ENCODE results near the gene DALRD3. TPM values are rescaled to one million over a fixed set of nuclear protein-coding genes. Genes with fewer than 3 reads are reported as not detected.

DALRD3 gene
- total and polyA plus RNA-seq, 2 of the 8 experiments (the other 6 are each of a cell fraction or from before 2014, with no cell fraction given), result 30.4 to 86.5 TPM

DNA sequence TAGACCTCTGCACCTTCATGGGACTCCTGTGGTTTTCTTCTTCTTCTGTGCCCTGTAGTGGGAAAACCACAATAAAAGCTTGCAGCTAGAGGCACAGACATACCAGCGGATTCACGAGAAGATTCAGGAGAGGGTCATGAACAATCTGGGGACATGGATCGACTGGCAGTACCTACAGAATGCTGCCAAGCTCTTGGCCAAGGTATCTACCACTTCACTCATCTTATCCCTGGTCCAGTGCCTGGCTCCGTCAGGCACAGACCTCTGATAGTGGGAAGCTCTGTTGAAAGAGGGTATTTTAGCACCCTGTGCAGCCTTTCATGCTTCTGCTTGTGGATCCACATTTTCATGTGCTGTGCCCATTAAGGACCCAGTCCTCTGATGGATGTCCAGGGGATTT is 38.1 kb downstream of the DALRD3 start:
- WGBS, 2 experiments (ENCODE audit: extremely low coverage in 1 of 2, insufficient coverage in 1 of 2, insufficient read length in 1 of 2, insufficient replicate concordance in 2 of 2, low coverage in 1 of 2, low lambda C conversion rate in 2 of 2, missing lambda C conversion rate in 1 of 2), result 88% methylated on average over 4 of the region's 4 CpGs; no CpG with 5 or more reads in 1 of the 2 experiments
- no peaks in the 10 kb centered on the region for H3K79me2 ChIP-seq (ENCODE audit: control insufficient read depth in 1 of 2, insufficient read depth in 2 of 2, low read length in 2 of 2)
- H4K91ac ChIP-seq (replicated peaks; ENCODE audit: insufficient read length, low read length), result no peak overlapping the region
- POLR2A ChIA-PET (ENCODE audit: partially characterized antibody), result interaction anchor here (0.9 to 3.4 kb wide), 5 partner anchors 9 to 377 kb away, joined by 3 to 13 read pairs (median 3); partner anchors contain the start of genes P4HTM and WDR6
- no peak for FAIRE-seq
- H3K23me2 ChIP-seq (ENCODE audit: low read depth, low read length), result no peaks in the 10 kb centered on the region
- no peak overlapping the region for H4K8ac ChIP-seq (ENCODE audit: extremely low read depth, insufficient read depth, low read length)
- 0 out of 2 replicates have a peak, but pooled peaks cover 2% of the 10 kb centered on the region for H3K79me1 ChIP-seq (ENCODE audit: low read depth, low read length)
- no peak overlapping the region for H4K5ac ChIP-seq (ENCODE audit: insufficient read length, low read depth, low read length)
- CTCF ChIA-PET (ENCODE audit: partially characterized antibody), result interaction anchor here (0.6 to 3.7 kb wide), 4 partner anchors 8 to 42 kb away, joined by 3 to 22 read pairs (median 3); partner anchors contain the start of gene NDUFAF3
- no peak overlapping the region for H2AFZ ChIP-seq (ENCODE audit: low read length)
- no peak overlapping the region for H2AK5ac ChIP-seq (ENCODE audit: low read depth, low read length)
- no peak overlapping the region for H3K4ac ChIP-seq (replicated peaks; ENCODE audit: insufficient read length, low read depth, low read length)
- H3K18ac ChIP-seq (ENCODE audit: extremely low read depth, low read length), result no peak overlapping the region
- no peak overlapping the region for H2BK20ac ChIP-seq (ENCODE audit: low read length)
- no peak overlapping the region for H2BK15ac ChIP-seq (ENCODE audit: low read length)
- no peaks in the 10 kb centered on the region for H3K27me3 ChIP-seq (replicated peaks in 1 of 4; ENCODE audit: control insufficient read depth in 3 of 4, extremely low read depth in 1 of 4, insufficient read depth in 3 of 4, low read length in 3 of 4)
- H3K9ac ChIP-seq (replicated peaks in 1 of 4; ENCODE audit: extremely low read depth in 1 of 4, low read depth in 3 of 4, low read length in 3 of 4), result no peak overlapping the region
- no peak overlapping the region for H3K4me2 ChIP-seq (ENCODE audit: insufficient read depth in 1 of 2, low read depth in 2 of 2, low read length in 2 of 2)
- no peak overlapping the region for H2BK120ac ChIP-seq (replicated peaks; ENCODE audit: low read depth, low read length)
- no peaks in the 10 kb centered on the region for H3K4me1 ChIP-seq (replicated peaks in 1 of 4; ENCODE audit: control insufficient read depth in 3 of 4, insufficient read depth in 4 of 4, low read length in 3 of 4)
- DNase-seq (ENCODE audit: low read depth in 1 of 2, low spot score in 2 of 2), result no peak
- TF ChIP-seq PHF8 (conservative IDR thresholded peaks at IDR 0.05; ENCODE audit: low read depth, low read length) (no peak), HDAC2 (IDR thresholded peaks at IDR 0.05; ENCODE audit: borderline replicate concordance in 1 of 2, low read depth in 2 of 2, low read length in 2 of 2) (no peak), EP300 (IDR thresholded peaks at IDR 0.05; ENCODE audit: borderline replicate concordance in 1 of 2, low read depth in 2 of 2, low read length in 2 of 2) (no peak), SRF (IDR thresholded peaks at IDR 0.05; ENCODE audit: low read depth, low read length) (no peak), JUND (IDR thresholded peaks at IDR 0.05; ENCODE audit: low read length) (no peak), TEAD4 (IDR thresholded peaks at IDR 0.05; ENCODE audit: low read depth, low read length) (no peak)
- H3K56ac ChIP-seq (replicated peaks; ENCODE audit: insufficient read length, low read depth, low read length), result no peak overlapping the region
- no peak overlapping the region for H2BK5ac ChIP-seq (ENCODE audit: low read depth, low read length)
- no peak overlapping the region for H3K4me3 ChIP-seq (ENCODE audit: extremely low read depth in 1 of 4, insufficient read depth in 2 of 4, low read depth in 3 of 4, low read length in 4 of 4)
- H3K9me3 ChIP-seq (ENCODE audit: insufficient read depth in 2 of 2, low read depth in 1 of 2, low read length in 1 of 2), result no peaks in the 10 kb centered on the region
- no peak overlapping the region for H3K14ac ChIP-seq (ENCODE audit: insufficient read length)
- peaks cover 18 to 79% (median 58%) of the 10 kb centered on the region in 4 experiments for H3K36me3 ChIP-seq (ENCODE audit: control insufficient read depth in 2 of 4, insufficient read depth in 4 of 4, low read length in 3 of 4)
- H4K20me1 ChIP-seq (replicated peaks in 1 of 2; ENCODE audit: control insufficient read depth in 1 of 2, insufficient read depth in 2 of 2, low read length in 2 of 2), result peaks cover 0 to 7% of the 10 kb centered on the region in 2 experiments
- no peak overlapping the region for H2BK12ac ChIP-seq (ENCODE audit: low read depth, low read length)
- H3K23ac ChIP-seq (ENCODE audit: insufficient read length), result no peak overlapping the region
- H3K27ac ChIP-seq (ENCODE audit: low read depth, low read length), result no peak overlapping the region
